GM19351 (cell line): ENCODE measurements around the gene PTAFR.
A peak's percentile ranks its signal among the peaks of the same experiment; 100 is the strongest.

Experiments
- ATAC-seq: cut with Tn5 transposase; IDR thresholded peaks from one replicate; pipeline ENCODE4 v1.9.1; 2021; ENCODE audit warnings: mild to moderate bottlenecking, moderate library complexity; ENCODE audit not compliant: unreplicated experiment

The PTAFR gene

GRCh38 chr1:28178690-28179485 lies 2.4 kb upstream of the PTAFR start:
- ATAC-seq: no peak

GRCh38 chr1:28175955-28176485 lies 470 bp downstream of the PTAFR start:
- ATAC-seq: no peak

- no peak for ATAC-seq
Measured at GRCh38 chr1:28173980-28174297, 2.6 kb downstream of the PTAFR start.

- no peak for ATAC-seq
Measured at GRCh38 chr1:28173151-28173979, 3.1 kb downstream of the PTAFR start.

- peak; percentile 45 for ATAC-seq
Measured at GRCh38 chr1:28172713-28173150, 3.8 kb downstream of the PTAFR start.

- no peak for ATAC-seq
Measured at GRCh38 chr1:28171246-28171645, 5.2 kb downstream of the PTAFR start.

GRCh38 chr1:28170001-28170596 lies 6.4 kb downstream of the PTAFR start:
- ATAC-seq: no peak

GRCh38 chr1:28163496-28164161 lies 12.9 kb downstream of the PTAFR start:
- no peak for ATAC-seq

GRCh38 chr1:28162151-28162550 lies 14.3 kb downstream of the PTAFR start:
- no peak for ATAC-seq

- no peak for ATAC-seq
Measured at GRCh38 chr1:28161751-28162150, 14.7 kb downstream of the PTAFR start.

GRCh38 chr1:28160782-28161266 lies 15.7 kb downstream of the PTAFR start:
- ATAC-seq: no peak

- no peak for ATAC-seq
Measured at GRCh38 chr1:28159680-28160079, 16.8 kb downstream of the PTAFR start.

GRCh38 chr1:28159243-28159642 lies 17.2 kb downstream of the PTAFR start:
- ATAC-seq: no peak

- no peak for ATAC-seq
Measured at GRCh38 chr1:28157894-28158293, 18.6 kb downstream of the PTAFR start.

GRCh38 chr1:28156821-28157220 lies 19.7 kb downstream of the PTAFR start:
- ATAC-seq: no peak

GRCh38 chr1:28155628-28156027 lies 20.9 kb downstream of the PTAFR start:
- ATAC-seq: no peak

- no peak for ATAC-seq
Measured at GRCh38 chr1:28154078-28154594, 22.4 kb downstream of the PTAFR start.

GRCh38 chr1:28150125-28150780 lies 26.2 kb downstream of the PTAFR start:
- ATAC-seq: no peak

GRCh38 chr1:28148880-28149195 lies 27.7 kb downstream of the PTAFR start:
- ATAC-seq: no peak
